ENCODE measurements around the gene SIGLEC5.

SIGLEC5 gene

GRCh38 chr19:51627491-51628138 lies 2.6 kb downstream of the SIGLEC5 start:
- no peak for DNase-seq

- no peak for DNase-seq
These were observed 3.5 kb downstream of the SIGLEC5 start for GRCh38 chr19:51626675-51627074.

GRCh38 chr19:51621178-51621577 lies 9.0 kb downstream of the SIGLEC5 start:
- DNase-seq, result no peak

- DNase-seq, result no peak
These were observed 14.2 kb downstream of the SIGLEC5 start for GRCh38 chr19:51615991-51616390.

- DNase-seq, result no peak
These were observed 15.4 kb downstream of the SIGLEC5 start for GRCh38 chr19:51614789-51615188.

- DNase-seq, result no peak
These were observed 19.6 kb downstream of the SIGLEC5 start for GRCh38 chr19:51610576-51610975.

- no peak for DNase-seq
These were observed 22.2 kb downstream of the SIGLEC5 start for GRCh38 chr19:51607920-51608562.

GRCh38 chr19:51607077-51607476 lies 23.1 kb downstream of the SIGLEC5 start:
- no peak for DNase-seq

- DNase-seq, result no peak
These were observed 27.9 kb downstream of the SIGLEC5 start for GRCh38 chr19:51602189-51602854.

- DNase-seq, result no peak
These were observed 29.1 kb downstream of the SIGLEC5 start for GRCh38 chr19:51600940-51601580.

GRCh38 chr19:51599084-51599483 lies 31.1 kb downstream of the SIGLEC5 start:
- DNase-seq, result no peak

- DNase-seq, result no peak
These were observed 31.9 kb downstream of the SIGLEC5 start for GRCh38 chr19:51598159-51598915.

- DNase-seq, result no peak
These were observed 34.7 kb downstream of the SIGLEC5 start for GRCh38 chr19:51595190-51596175.

GRCh38 chr19:51594774-51595109 lies 35.5 kb downstream of the SIGLEC5 start:
- no peak for DNase-seq

GRCh38 chr19:51593969-51594773 lies 36.0 kb downstream of the SIGLEC5 start:
- peak; percentile 36 for DNase-seq

- DNase-seq, result no peak
These were observed 36.9 kb downstream of the SIGLEC5 start for GRCh38 chr19:51593138-51593890.

GRCh38 chr19:51592521-51592920 lies 37.7 kb downstream of the SIGLEC5 start:
- DNase-seq, result no peak

- no peak for DNase-seq
These were observed 39.8 kb downstream of the SIGLEC5 start for GRCh38 chr19:51590441-51590840.

- no peak for DNase-seq
These were observed 40.7 kb downstream of the SIGLEC5 start for GRCh38 chr19:51589511-51589910.

Data from NCI-H510A treated with DMSO at 0.1 percent for 48 hours (cell line).